BLaER1 treated with 17β-estradiol and CSF1 and Interleukin-3, amounts not matched to agents 10 nM and 100 nM (cell line): ENCODE results near the gene C13orf42.
"Not testable (repeated sequence)": the region's sequence is repeated elsewhere in the genome, so short reads cannot be mapped to it uniquely, and the experiment has no call there.

Source experiments
- H3K27ac ChIP-seq, 11 experiments: shearing (Covaris generic); formaldehyde crosslinking; 2 replicates each; pipeline ENCODE4 v1.8.1; 2022
- H3K27me3 ChIP-seq, 11 experiments: shearing (Covaris generic); formaldehyde crosslinking; 2 replicates each; pipeline ENCODE4 v1.8.1; 2022
- H3K36me3 ChIP-seq, 11 experiments: shearing (Covaris generic); formaldehyde crosslinking; 2 replicates each; pipeline ENCODE4 v1.8.1; 2022
- H3K4me1 ChIP-seq, 10 experiments: shearing (Covaris generic); formaldehyde crosslinking; 2 replicates each; pipeline ENCODE4 v1.8.1; 2022
- H3K4me2 ChIP-seq, 11 experiments: shearing (Covaris generic); formaldehyde crosslinking; 2 replicates each; pipeline ENCODE4 v1.8.1; 2022
- H3K4me3 ChIP-seq, 10 experiments: shearing (Covaris generic); formaldehyde crosslinking; 2 replicates each; pipeline ENCODE4 v1.8.1; 2022
- H3K9ac ChIP-seq, 11 experiments: shearing (Covaris generic); formaldehyde crosslinking; 2 replicates each; pipeline ENCODE4 v1.8.1; 2022
- H3K9me3 ChIP-seq, 11 experiments: shearing (Covaris generic); formaldehyde crosslinking; replicated peaks in 1 of 11; 2 replicates each; pipeline ENCODE4 v1.8.1; 2022
- H4K20me1 ChIP-seq, 11 experiments: shearing (Covaris generic); formaldehyde crosslinking; 2 replicates each; pipeline ENCODE4 v1.8.1; 2022
- Cebpa-rat ChIP-seq, 11 experiments: shearing (Covaris generic); IDR thresholded peaks; 2 replicates each; pipeline ENCODE4 v1.8.1; 2022

Gene C13orf42

DNA sequence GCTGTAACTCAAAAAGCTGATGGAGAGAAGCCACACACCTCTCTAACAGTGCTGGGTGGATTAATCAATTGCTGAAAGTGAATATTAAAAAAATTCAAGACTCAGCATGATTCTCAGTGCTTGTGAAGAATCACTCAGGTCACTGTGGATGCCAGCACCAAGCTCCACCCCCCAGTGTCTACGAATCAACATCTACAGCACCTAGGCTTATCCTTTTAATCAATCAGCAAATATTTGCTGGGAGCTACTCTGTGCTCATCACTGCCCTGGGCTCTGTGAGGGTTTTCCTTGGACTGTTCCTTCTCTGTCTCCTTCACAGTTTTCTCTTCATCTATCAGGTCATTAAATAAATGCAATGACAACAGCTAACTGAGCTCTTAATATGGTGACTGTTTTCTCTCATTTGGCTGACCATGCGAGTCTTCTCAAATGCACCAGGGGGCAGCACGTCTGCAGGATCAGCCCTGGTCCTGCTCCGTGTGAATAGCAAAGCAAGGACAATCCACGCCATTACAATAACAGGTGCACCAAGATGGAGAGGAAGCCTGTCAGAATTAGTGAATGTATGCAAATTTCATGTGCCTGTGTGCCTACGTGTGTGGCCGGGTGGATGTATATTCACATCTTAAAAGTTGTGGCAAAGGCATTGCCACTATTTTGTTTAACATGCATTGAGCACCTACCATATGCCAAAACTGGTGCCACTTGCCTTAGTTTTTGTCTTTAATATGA lies 14.6 kb upstream of the C13orf42 start:
- Histone ChIP-seq H3K9ac (no peak overlapping the region), H3K4me1 (peaks cover 0 to 14% (median 10%) of the 10 kb centered on the region in 10 experiments; a peak in 12 of 20 replicates), H3K4me3 (no peak overlapping the region), H3K36me3 (no peaks in the 10 kb centered on the region), H3K27ac (no peak overlapping the region), H3K27me3 (peaks cover 29 to 47% (median 45%) of the 10 kb centered on the region in 11 experiments; a peak in 21 of 22 replicates), H4K20me1 (no peaks in the 10 kb centered on the region; a peak in 2 of 22 replicates), H3K4me2 (no peak overlapping the region), H3K9me3 (peaks cover 18 to 30% (median 26%) of the 10 kb centered on the region in 11 experiments)
- TF ChIP-seq Cebpa-rat (IDR thresholded peaks at IDR 0.05) = no peak

DNA sequence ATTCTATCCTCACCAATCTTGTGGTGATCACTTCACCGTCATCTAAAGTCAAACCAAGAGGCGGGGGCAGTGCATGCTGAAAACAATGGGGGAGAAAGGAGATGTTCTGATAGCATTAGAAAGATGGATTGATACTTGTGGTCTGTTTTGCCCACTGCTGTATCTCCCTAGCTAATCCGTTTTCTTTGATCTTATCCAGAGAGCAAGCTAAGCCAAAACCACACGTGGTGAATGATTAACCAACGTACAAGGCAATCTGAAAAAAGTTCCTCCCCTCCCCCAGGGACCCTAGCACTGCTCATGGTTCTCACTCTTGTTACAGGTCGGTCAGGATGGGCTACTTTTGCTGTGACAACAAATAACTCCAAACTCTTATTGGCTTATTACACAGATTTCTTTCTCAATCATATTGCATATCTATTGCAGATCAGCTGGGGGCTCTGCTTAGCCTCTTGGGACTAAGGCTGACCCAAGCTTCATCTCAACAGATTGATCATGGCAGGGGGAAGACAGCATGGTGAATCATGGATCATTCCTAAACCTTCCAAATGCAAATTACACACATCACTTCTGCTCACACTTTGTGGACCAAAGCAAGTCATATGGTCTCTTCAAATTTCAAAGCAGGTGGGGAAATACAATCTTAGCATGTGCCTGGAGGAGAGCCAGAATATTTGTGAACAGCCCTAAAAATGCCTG lies 11.9 kb upstream of the C13orf42 start:
- peaks cover 29 to 54% (median 50%) of the 10 kb centered on the region in 11 experiments; a peak in 21 of 22 replicates for H3K27me3 ChIP-seq
- H3K4me2 ChIP-seq = peak overlapping the region in 8 of 11 experiments; percentile 8 to 44 (median 22); a peak in 11 of 22 replicates
- H3K4me1 ChIP-seq = peaks cover 0 to 14% (median 10%) of the 10 kb centered on the region in 10 experiments; a peak in 12 of 20 replicates
- no peak overlapping the region for H3K4me3 ChIP-seq
- TF ChIP-seq Cebpa-rat (IDR thresholded peaks at IDR 0.05) = no peak; a peak in 1 of 22 replicates
- H3K9me3 ChIP-seq = peaks cover 0 to 5% (median under 1%) of the 10 kb centered on the region in 11 experiments; a peak in 9 of 22 replicates
- H3K9ac ChIP-seq = no peak overlapping the region
- H3K36me3 ChIP-seq = no peaks in the 10 kb centered on the region
- no peak overlapping the region for H3K27ac ChIP-seq
- H4K20me1 ChIP-seq = no peaks in the 10 kb centered on the region; a peak in 2 of 22 replicates

DNA sequence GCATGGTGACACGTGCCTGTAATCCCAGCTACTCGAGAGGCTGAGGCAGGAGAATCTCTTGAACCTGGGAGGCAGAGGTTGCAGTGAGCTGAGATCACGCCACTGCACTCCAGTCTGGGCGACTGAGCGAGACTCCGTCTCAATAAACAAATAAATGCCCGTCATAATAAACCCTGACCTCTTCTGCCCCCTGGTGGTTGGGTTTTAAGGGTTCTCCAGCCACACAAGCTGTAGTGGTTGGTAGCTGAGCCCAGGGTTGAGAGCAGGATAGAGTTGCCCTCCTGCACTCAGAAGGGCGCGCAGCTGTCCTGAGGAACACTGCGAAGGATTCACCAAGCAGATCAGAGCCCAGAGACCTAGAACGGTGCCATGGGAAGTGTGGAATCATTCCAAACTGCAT lies 9.8 kb upstream of the C13orf42 start:
- H3K9me3 ChIP-seq = peaks cover 4 to 19% (median 7%) of the 10 kb centered on the region in 11 experiments; a peak in 15 of 22 replicates
- not testable (repeated sequence) for H4K20me1 ChIP-seq, H3K27ac ChIP-seq, H3K9ac ChIP-seq, H3K36me3 ChIP-seq, H3K4me2 ChIP-seq, H3K4me3 ChIP-seq
- H3K4me1 ChIP-seq = peaks cover 0 to 14% (median 10%) of the 10 kb centered on the region in 10 experiments; a peak in 12 of 20 replicates
- H3K27me3 ChIP-seq = peaks cover 29 to 54% (median 50%) of the 10 kb centered on the region in 11 experiments; a peak in 21 of 22 replicates

DNA sequence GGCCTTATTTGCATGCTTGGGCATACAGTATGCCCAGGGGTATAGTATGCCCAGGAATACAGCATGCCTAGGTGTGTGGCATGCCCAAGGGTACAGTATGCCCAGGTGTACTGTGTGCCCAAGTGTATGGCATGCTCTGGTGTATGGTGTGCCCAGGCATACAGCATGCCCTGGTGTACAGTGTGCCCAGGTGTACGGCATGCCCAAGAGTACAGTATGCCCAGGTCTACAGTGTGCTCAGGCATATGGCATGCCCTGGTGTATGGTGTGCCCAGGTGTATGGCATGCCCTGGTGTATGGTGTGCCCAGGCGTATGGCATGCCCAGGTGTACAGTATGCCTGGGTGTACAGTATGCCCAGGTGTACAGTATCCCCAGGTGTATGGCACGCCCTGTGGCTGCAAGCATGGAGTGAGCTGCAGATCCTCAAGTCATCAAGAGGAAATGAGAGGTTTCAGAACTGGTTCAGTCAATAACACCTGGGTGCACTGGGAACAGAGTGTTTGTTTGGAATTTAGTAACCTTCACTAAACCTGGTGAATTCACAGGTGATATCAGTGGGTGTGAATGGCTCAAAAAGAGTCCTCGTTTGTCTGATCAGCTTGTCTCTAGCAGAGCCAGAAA lies 7.8 kb upstream of the C13orf42 start:
- H4K20me1 ChIP-seq = no peaks in the 10 kb centered on the region; a peak in 1 of 22 replicates
- H3K4me2 ChIP-seq = no peak overlapping the region
- H3K4me1 ChIP-seq = peaks cover 0 to 14% (median 10%) of the 10 kb centered on the region in 10 experiments; a peak in 12 of 20 replicates
- H3K27me3 ChIP-seq = peaks cover 16 to 38% (median 34%) of the 10 kb centered on the region in 11 experiments; a peak in 21 of 22 replicates
- no peak overlapping the region for H3K4me3 ChIP-seq
- no peak overlapping the region for H3K27ac ChIP-seq
- H3K9ac ChIP-seq = no peak overlapping the region
- H3K36me3 ChIP-seq = no peaks in the 10 kb centered on the region
- peaks cover 4 to 19% (median 7%) of the 10 kb centered on the region in 11 experiments; a peak in 15 of 22 replicates for H3K9me3 ChIP-seq
- TF ChIP-seq Cebpa-rat (IDR thresholded peaks at IDR 0.05) = no peak

DNA sequence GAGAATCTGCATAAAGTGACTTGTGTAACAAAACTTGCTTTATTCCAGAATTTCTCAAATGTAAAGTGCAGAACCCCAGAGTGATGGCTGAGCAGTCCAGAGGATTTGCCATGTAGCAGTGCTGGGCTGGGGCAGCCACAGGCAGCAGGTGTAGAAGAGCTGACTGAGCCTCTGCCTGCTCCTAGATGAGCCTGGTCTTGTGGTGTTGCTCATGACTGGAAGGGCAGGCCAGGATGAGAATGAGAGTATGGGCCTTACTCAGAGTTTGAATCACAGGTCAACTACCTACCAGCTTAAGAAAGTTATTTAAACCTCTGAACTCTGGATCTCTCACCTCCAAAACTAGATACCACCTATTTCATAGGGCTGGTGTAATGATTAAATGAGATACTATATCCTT lies 2.9 kb upstream of the C13orf42 start:
- Histone ChIP-seq H3K36me3 (no peaks in the 10 kb centered on the region), H3K27ac (no peak overlapping the region), H3K4me2 (no peak overlapping the region), H4K20me1 (no peaks in the 10 kb centered on the region), H3K9ac (no peak overlapping the region), H3K27me3 (no peaks in the 10 kb centered on the region), H3K9me3 (peaks cover 4 to 19% (median 7%) of the 10 kb centered on the region in 11 experiments; a peak in 15 of 22 replicates), H3K4me1 (no peaks in the 10 kb centered on the region), H3K4me3 (no peak overlapping the region)
- no peak for TF ChIP-seq Cebpa-rat (IDR thresholded peaks at IDR 0.05)

DNA sequence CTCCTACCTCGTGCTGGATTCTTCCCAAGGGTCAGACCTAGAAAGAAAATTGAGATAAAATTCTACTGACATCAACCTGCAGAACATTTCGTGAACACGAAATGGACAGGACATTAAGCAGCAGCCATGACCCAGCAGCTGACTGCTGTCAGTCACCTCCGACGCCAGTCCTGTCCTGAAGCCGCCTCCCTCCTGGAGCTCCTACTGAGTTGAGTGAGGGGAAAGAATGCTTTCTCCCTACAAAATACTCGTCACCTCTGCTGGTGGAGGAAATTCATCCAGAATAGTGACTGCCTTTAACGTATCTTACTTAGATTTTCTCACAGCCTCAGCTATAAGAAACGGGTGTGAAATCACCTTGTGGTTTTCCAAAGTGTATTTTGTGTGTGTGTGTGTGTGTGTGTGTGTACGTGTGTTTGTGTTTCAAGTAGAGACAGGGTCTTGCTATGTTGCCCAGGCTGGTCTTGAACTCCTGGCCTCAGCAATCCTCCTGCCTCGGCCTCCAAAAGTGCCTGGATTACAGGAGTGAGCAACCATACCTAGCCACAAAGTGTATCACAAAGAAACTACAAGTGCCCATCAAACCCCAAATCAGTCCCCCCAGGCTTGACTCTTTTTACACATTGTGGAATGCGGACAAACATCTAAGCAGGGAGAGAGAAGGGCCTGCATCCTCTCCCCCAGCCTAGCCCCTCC lies 2.3 kb upstream of the C13orf42 start:
- H3K9me3 ChIP-seq = peaks cover 4 to 17% (median 7%) of the 10 kb centered on the region in 11 experiments; a peak in 15 of 22 replicates
- no peak overlapping the region for H3K4me2 ChIP-seq
- no peaks in the 10 kb centered on the region for H3K36me3 ChIP-seq
- TF ChIP-seq Cebpa-rat (IDR thresholded peaks at IDR 0.05) = no peak
- H3K4me3 ChIP-seq = no peak overlapping the region
- H3K27ac ChIP-seq = no peak overlapping the region
- H4K20me1 ChIP-seq = no peaks in the 10 kb centered on the region
- H3K27me3 ChIP-seq = no peaks in the 10 kb centered on the region
- no peaks in the 10 kb centered on the region for H3K4me1 ChIP-seq
- H3K9ac ChIP-seq = no peak overlapping the region

DNA sequence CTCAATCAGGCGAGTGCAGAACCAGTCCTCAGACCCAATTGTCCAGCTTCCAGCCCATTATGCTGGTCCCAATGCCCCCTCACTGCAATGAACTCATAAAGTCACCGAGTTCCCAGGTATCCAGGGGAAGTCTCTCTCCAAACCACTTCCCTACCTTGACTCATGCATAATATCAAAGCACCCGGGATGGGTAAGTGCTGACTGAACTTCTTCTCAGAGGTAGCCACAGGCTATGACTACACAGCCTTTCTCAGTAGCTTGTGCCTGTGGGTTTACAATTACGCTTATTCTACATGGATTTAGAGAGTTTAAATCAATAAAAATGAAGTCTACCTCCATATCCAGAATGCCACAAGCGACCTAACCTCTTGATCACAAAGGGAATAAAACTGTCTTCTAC lies 1.7 kb upstream of the C13orf42 start:
- no peak overlapping the region for H3K4me2 ChIP-seq
- no peak overlapping the region for H3K27ac ChIP-seq
- no peaks in the 10 kb centered on the region for H4K20me1 ChIP-seq
- TF ChIP-seq Cebpa-rat (IDR thresholded peaks at IDR 0.05) = no peak
- no peak overlapping the region for H3K9ac ChIP-seq
- no peak overlapping the region for H3K4me3 ChIP-seq
- H3K4me1 ChIP-seq = no peaks in the 10 kb centered on the region
- no peaks in the 10 kb centered on the region for H3K27me3 ChIP-seq
- no peaks in the 10 kb centered on the region for H3K36me3 ChIP-seq
- peaks cover 2 to 12% (median 4%) of the 10 kb centered on the region in 11 experiments; a peak in 15 of 22 replicates for H3K9me3 ChIP-seq

DNA sequence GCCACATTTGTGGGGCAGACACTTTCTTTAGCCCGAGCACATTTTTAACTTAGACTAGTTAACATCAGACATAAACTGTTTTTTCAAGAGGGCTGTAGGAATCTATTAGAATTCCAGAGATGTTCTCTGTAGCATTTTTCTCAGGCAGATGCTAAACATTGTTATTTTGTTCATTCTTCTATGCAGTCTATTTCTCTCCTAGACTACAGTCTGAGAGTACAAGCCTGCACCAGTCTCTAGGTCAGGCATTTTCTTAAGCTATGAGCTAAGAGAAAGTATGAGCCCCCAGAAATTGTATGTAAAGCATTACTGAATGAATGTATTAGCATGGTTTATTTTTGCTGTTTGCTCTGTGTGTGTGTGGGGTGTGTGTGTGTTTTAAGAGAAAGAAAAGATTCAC lies 923 bp upstream of the C13orf42 start:
- no peak overlapping the region for H3K4me3 ChIP-seq
- no peaks in the 10 kb centered on the region for H4K20me1 ChIP-seq
- H3K4me2 ChIP-seq = no peak overlapping the region
- no peaks in the 10 kb centered on the region for H3K36me3 ChIP-seq
- no peak overlapping the region for H3K9ac ChIP-seq
- H3K4me1 ChIP-seq = no peaks in the 10 kb centered on the region
- H3K9me3 ChIP-seq = peaks cover 0 to 5% (median 0%) of the 10 kb centered on the region in 11 experiments; a peak in 1 of 22 replicates
- H3K27me3 ChIP-seq = no peaks in the 10 kb centered on the region
- H3K27ac ChIP-seq = no peak overlapping the region
- no peak for TF ChIP-seq Cebpa-rat (IDR thresholded peaks at IDR 0.05)
